Activated effector memory CD4-positive, alpha-beta T cell treated with anti-CD3 and anti-CD28 coated beads, Interleukin-2, amount 50 U/mL, for 16 hours (primary cell): ENCODE measurements around the gene TMEM63C.

Experiments used
- DNase-seq: peaks from one replicate; pipeline ENCODE4 v3.0.0-alpha.2; 2020

Gene TMEM63C

DNA sequence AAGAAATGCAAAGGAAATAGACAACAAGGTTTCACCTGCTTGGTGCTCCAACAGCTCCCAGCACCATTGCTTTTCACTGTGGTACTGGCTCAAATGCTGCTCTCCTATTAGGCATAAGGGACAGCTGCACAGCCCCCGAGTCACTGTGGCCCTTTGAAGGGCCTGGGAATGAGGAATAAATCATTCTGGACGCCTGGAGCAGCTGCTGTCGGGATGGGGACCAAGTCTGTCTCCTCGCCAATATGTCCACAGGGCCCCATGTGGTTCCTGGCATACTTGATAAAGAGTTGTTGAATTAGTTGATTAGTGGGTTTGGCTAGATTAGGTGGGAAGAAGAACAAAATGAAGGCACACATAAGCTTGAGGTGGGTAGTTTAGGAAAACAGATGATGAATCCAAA is 102.5 kb downstream of the TMEM63C start:
- DNase-seq = no peak

- DNase-seq = no peak
Observed at GRCh38 chr14:77284466-77284865, 102.9 kb downstream of the TMEM63C start.

GRCh38 chr14:77286576-77286975 is 105.0 kb downstream of the TMEM63C start:
- DNase-seq = no peak

- DNase-seq = no peak
Observed at GRCh38 chr14:77290705-77291104, 109.1 kb downstream of the TMEM63C start.

GRCh38 chr14:77296155-77296554 is 114.6 kb downstream of the TMEM63C start:
- DNase-seq = no peak

DNA sequence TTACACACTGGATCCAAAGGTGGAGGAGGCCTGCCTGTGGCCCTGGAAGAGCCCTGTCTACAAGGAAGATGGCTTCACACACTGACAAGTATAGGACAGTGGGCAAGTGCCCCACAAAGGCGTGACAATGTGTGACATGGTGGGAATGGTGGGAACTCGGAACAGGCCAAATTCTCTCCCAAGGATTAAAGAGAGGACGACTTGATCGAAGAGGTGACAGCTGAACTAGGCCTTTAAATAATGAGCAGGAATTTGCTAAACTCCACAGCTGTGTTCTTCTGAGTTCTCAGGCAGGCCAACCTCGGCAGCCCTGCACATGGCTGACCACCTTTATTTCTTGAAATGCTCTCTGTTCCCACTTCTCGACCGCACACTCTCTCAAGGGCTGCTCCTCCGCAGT is 115.3 kb downstream of the TMEM63C start:
- no peak for DNase-seq

GRCh38 chr14:77299771-77300170 is 118.2 kb downstream of the TMEM63C start:
- DNase-seq = no peak

GRCh38 chr14:77301103-77301502 is 119.5 kb downstream of the TMEM63C start:
- DNase-seq = peak; percentile 81

DNA sequence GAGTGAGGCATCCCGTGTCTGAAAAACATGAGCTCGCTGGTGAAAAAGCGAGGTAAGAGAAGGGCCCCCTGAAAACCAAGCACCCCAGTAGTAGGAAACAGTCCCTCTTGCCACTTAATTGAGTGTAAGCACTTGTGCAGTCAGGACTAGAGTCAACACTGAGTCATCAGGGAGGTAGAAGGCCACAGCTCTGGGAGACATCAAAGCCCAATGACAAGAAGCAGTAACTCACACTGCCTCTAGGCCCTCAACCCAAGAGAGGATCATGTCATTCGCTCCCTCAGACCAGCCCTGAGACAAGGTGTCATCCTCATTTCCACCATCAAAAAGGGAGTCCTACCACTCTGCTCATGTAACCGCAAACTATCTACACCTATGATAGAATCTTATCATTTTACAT is 121.3 kb downstream of the TMEM63C start:
- peak; percentile 72 for DNase-seq

- no peak for DNase-seq
Observed at GRCh38 chr14:77303417-77304156, 122.0 kb downstream of the TMEM63C start.

GRCh38 chr14:77305696-77306095 is 124.1 kb downstream of the TMEM63C start:
- no peak for DNase-seq

GRCh38 chr14:77306416-77306815 is 124.8 kb downstream of the TMEM63C start:
- no peak for DNase-seq

- DNase-seq = no peak
Observed at GRCh38 chr14:77306851-77307496, 125.4 kb downstream of the TMEM63C start.
